ENCODE measurements around the gene NRSN1.
"Not testable (repeated sequence)": the region's sequence is repeated elsewhere in the genome, so short reads cannot be mapped to it uniquely, and the experiment has no call there.

NRSN1 gene

GRCh38 chr6:24140591-24140990 lies 14.6 kb downstream of the NRSN1 start:
- in situ Hi-C loops (cut with MboI; ENCODE audit: low sequenced_read_pairs), result no loop called here

GRCh38 chr6:24142733-24143132 lies 16.7 kb downstream of the NRSN1 start:
- in situ Hi-C loops (cut with MboI; ENCODE audit: low sequenced_read_pairs), result not testable (repeated sequence)

- in situ Hi-C loops (cut with MboI; ENCODE audit: low sequenced_read_pairs), result no loop called here
Observed at GRCh38 chr6:24145690-24146131, 19.7 kb downstream of the NRSN1 start.

- in situ Hi-C loops (cut with MboI; ENCODE audit: low sequenced_read_pairs), result no loop called here
Observed at GRCh38 chr6:24146871-24147270, 20.9 kb downstream of the NRSN1 start.

GRCh38 chr6:24147511-24148153 lies 21.6 kb downstream of the NRSN1 start:
- in situ Hi-C loops (cut with MboI; ENCODE audit: low sequenced_read_pairs), result no loop called here

- in situ Hi-C loops (cut with MboI; ENCODE audit: low sequenced_read_pairs), result no loop called here
Observed at GRCh38 chr6:24148154-24148570, 22.1 kb downstream of the NRSN1 start.

GRCh38 chr6:24148684-24149083 lies 22.7 kb downstream of the NRSN1 start:
- in situ Hi-C loops (cut with MboI; ENCODE audit: low sequenced_read_pairs), result no loop called here

GRCh38 chr6:24149296-24149695 lies 23.3 kb downstream of the NRSN1 start:
- in situ Hi-C loops (cut with MboI; ENCODE audit: low sequenced_read_pairs), result no loop called here

GRCh38 chr6:24149836-24150235 lies 23.8 kb downstream of the NRSN1 start:
- in situ Hi-C loops (cut with MboI; ENCODE audit: low sequenced_read_pairs), result no loop called here

- in situ Hi-C loops (cut with MboI; ENCODE audit: low sequenced_read_pairs), result no loop called here
Observed at GRCh38 chr6:24152014-24152413, 26.0 kb downstream of the NRSN1 start.

- in situ Hi-C loops (cut with MboI; ENCODE audit: low sequenced_read_pairs), result no loop called here
Observed at GRCh38 chr6:24154121-24154520, 28.1 kb downstream of the NRSN1 start.

- in situ Hi-C loops (cut with MboI; ENCODE audit: low sequenced_read_pairs), result no loop called here
Observed at GRCh38 chr6:24157886-24158285, 31.9 kb downstream of the NRSN1 start.

- in situ Hi-C loops (cut with MboI; ENCODE audit: low sequenced_read_pairs), result no loop called here
Observed at GRCh38 chr6:24183584-24183983, 57.6 kb downstream of the NRSN1 start.

- in situ Hi-C loops (cut with MboI; ENCODE audit: low sequenced_read_pairs), result no loop called here
Observed at GRCh38 chr6:24186349-24186748, 60.3 kb downstream of the NRSN1 start.

GRCh38 chr6:24187965-24188577 lies 62.1 kb downstream of the NRSN1 start:
- in situ Hi-C loops (cut with MboI; ENCODE audit: low sequenced_read_pairs), result no loop called here

- in situ Hi-C loops (cut with MboI; ENCODE audit: low sequenced_read_pairs), result no loop called here
Observed at GRCh38 chr6:24188578-24189080, 62.6 kb downstream of the NRSN1 start.

GRCh38 chr6:24191346-24191745 lies 65.3 kb downstream of the NRSN1 start:
- in situ Hi-C loops (cut with MboI; ENCODE audit: low sequenced_read_pairs), result no loop called here

- in situ Hi-C loops (cut with MboI; ENCODE audit: low sequenced_read_pairs), result no loop called here
Observed at GRCh38 chr6:24193364-24193763, 67.3 kb downstream of the NRSN1 start.

- in situ Hi-C loops (cut with MboI; ENCODE audit: low sequenced_read_pairs), result no loop called here
Observed at GRCh38 chr6:24194978-24195700, 69.1 kb downstream of the NRSN1 start.

- in situ Hi-C loops (cut with MboI; ENCODE audit: low sequenced_read_pairs), result no loop called here
Observed at GRCh38 chr6:24195836-24196597, 70.0 kb downstream of the NRSN1 start.

Measured in HL-60/S4 treated with retinoic acid at 250 ng/mL for 4 days and 3 days (cell line).